Femur (tissue), 1 donor: Measurements from ENCODE around the gene ZMYND8.
"Not testable (repeated sequence)": the region's sequence is repeated elsewhere in the genome, so short reads cannot be mapped to it uniquely, and the experiment has no call there.

Source experiments
- DNase-seq: peaks from one replicate; pipeline ENCODE4 v3.0.0-alpha.2; 2017

The ZMYND8 gene

DNA sequence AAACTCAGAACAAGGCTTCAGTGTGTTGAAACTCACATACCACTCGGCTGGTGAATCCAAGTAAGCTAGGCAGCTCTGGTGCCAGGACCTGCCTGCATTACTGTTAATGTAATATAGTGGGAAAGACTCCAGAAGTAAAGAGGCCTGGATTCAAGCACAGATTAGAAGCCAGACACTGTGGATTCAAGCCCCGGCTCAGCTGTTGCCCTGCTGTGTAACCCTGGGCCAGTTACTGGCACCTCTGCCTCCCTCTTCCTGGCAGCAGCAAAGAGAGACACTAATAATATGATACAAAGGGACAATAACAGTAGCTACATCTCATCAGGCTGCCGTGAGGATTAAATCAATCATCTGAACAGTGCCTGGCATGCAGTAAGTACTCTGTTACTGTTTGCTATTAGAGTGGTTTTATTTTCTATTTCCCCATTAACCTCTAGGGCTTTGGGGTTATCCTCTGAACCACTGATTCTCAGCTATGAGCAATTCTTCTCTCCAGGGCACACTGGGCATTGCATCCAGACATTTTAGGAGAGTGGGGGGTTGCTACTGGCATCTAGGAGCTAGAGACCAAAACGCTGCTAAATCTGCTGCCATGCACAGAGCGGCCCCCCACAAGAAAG lies 92.9 kb downstream of the ZMYND8 start:
- DNase-seq = no peak

GRCh38 chr20:47263080-47263464 lies 93.4 kb downstream of the ZMYND8 start:
- DNase-seq = no peak

GRCh38 chr20:47262365-47263013 lies 94.0 kb downstream of the ZMYND8 start:
- DNase-seq = peak; percentile 73

GRCh38 chr20:47262008-47262364 lies 94.5 kb downstream of the ZMYND8 start:
- no peak for DNase-seq

- not testable (repeated sequence) for DNase-seq
Observed at GRCh38 chr20:47261161-47261774, 95.2 kb downstream of the ZMYND8 start.

GRCh38 chr20:47260540-47261126 lies 95.9 kb downstream of the ZMYND8 start:
- DNase-seq = not testable (repeated sequence)

DNA sequence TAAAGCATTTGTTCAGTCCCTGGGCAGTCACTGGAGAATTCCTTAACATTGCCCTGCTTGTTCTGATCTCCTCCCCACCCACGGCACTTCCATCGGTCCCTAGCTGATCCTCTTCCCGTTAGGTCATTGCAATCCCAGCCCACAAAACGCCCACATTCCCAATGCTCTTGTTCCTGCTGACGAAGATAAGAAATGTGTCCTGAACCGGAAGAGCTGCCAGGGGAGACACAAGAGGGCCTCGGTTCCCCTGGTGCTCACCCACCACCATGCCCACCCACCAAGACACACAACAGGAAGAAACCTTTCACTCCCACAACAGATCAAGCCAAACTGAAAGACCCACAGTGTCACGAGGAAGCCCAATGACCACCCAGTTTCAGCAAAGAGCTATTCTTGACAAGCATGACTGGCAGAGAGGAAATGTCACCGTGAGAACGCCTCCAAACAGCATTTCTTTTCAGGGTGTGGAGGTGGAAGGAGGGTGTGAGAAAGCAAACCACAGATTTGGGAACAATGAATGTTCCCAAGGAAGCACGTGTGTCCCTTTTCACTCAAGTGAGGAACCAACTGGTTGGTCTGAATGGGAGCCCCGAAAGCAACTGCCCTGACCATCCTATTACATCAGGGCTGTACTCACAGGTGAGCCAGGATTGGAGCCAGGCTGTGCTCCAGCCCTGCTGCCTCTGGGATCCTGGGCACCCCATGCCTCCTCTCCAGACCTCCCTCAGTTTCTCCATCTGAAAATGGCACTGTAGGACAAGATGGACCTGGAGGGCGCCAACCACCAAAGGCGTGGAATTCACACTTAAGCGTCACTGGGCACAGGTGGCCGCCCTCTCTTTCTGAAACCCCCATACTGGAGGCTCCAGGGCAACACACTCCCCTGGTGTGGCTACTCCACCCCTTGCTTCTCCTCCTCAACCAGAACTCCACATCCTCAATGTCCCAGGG lies 97.5 kb downstream of the ZMYND8 start:
- no peak for DNase-seq

GRCh38 chr20:47257771-47258170 lies 98.7 kb downstream of the ZMYND8 start:
- no peak for DNase-seq

- no peak for DNase-seq
Observed at GRCh38 chr20:47257256-47257655, 99.2 kb downstream of the ZMYND8 start.

GRCh38 chr20:47256668-47257236 lies 99.7 kb downstream of the ZMYND8 start:
- no peak for DNase-seq

GRCh38 chr20:47253872-47254271 lies 102.6 kb downstream of the ZMYND8 start:
- no peak for DNase-seq

GRCh38 chr20:47252879-47253307 lies 103.6 kb downstream of the ZMYND8 start:
- DNase-seq = no peak

- no peak for DNase-seq
Observed at GRCh38 chr20:47251154-47252020, 105.1 kb downstream of the ZMYND8 start.

DNA sequence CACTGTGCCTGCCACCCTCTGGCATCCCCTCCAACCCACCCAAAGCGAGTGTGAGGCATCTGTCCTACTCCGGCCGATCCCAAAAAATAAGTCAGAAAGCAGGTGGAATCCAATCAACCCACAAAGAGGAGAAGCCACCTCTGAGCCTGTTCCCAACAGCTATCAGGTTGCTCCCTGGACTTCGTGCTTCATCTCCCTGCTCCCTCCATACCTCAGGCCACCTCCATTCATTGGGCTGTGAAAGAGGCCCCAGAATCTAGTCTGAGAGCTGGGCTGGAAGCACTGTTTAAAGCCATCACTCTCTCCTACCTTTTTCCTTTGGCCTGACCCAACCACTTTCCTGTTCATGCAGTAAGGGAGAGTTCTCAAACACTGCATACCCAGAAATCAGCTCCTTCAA lies 106.1 kb downstream of the ZMYND8 start:
- DNase-seq = no peak

GRCh38 chr20:47249913-47250312 lies 106.6 kb downstream of the ZMYND8 start:
- DNase-seq = no peak

DNA sequence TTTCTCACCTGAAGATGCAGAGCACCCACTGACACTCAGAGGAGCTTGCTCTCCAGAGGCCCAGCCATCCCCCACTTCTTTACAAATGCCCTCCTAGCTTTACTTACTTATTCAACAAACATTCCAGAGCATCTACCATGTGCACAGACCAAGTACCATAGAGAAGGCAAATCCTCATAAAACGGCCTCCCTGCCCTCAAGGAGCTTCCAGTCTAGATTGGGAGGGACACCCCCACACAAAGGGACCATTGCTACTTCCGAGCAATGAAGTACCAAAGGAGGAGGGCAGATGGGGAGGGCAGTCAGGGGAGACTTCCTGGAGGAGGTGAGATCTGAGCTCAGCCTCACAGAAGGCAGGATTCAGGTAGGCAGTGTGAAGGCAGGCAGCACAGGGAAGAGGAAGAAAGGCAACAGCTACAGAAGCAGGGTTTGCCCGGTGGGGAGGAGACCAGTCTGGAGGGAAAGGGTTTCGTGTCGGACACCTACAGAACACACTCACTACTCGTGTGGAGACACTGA lies 108.0 kb downstream of the ZMYND8 start:
- DNase-seq = no peak

GRCh38 chr20:47247972-47248371 lies 108.5 kb downstream of the ZMYND8 start:
- no peak for DNase-seq

DNA sequence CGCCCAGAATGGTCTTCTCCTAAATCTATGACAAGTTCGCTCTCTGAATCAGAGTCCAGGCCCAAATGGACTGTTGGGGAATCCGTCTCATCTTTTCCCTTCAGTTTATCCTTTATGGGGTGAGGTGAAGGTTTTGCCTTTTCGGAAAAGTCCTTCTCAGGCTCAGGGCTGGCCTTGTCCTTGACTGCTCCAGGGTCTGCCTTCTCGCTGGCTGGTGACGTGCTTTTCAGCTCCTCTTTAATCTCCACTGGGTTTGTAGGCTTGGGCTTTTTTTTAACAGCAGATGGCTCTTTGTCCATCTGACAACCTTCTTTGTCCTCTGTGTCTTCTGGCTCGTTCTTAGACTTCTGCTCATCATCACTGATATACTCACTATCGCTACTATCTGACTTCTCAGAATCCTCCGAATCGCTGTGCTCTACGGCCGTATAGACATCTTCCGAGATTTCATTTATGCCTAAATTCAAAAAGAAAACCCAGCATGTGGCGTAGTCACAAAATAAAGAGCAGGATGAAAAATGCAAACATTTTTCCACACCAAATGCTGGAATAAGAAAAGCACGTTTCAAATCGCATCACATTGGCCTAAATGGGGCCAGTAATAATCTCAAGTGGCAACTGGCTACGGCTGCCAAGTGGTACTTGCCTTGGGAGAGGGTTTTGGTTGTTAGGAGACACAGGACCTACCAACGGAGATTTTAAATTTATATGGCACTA lies 110.3 kb downstream of the ZMYND8 start:
- no peak for DNase-seq

GRCh38 chr20:47245166-47245565 lies 111.3 kb downstream of the ZMYND8 start:
- not testable (repeated sequence) for DNase-seq

DNA sequence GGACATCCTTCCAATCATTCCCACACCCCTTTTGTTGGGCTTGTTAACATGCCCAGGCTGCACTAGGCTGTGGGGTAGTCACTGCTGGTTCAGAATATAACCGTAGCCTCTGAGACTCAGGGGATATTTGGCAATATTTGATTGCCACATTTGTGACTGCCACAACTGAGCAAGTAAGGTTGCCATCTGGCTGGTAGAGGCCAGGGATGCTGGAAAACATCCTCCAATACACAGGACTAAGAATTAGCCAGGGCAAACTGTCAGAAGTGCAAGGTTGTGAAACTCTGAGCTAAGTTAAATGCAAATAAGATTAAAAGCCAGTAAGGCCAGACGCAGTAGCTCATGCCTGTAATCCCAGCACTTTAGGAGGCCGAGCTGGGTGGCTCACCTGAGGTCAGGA lies 112.0 kb downstream of the ZMYND8 start:
- DNase-seq = no peak
